ENCODE data around the gene KCNG2. TPM values are rescaled to one million over a fixed set of nuclear protein-coding genes. Genes with fewer than 3 reads are reported as not detected.
A peak's percentile ranks its signal among the peaks of the same experiment; 100 is the strongest.

KCNG2 gene
- total and polyA plus RNA-seq, 2 of the 8 experiments (the other 6 are each of a cell fraction or from before 2014, with no cell fraction given): 0.19 to 0.74 TPM

DNA sequence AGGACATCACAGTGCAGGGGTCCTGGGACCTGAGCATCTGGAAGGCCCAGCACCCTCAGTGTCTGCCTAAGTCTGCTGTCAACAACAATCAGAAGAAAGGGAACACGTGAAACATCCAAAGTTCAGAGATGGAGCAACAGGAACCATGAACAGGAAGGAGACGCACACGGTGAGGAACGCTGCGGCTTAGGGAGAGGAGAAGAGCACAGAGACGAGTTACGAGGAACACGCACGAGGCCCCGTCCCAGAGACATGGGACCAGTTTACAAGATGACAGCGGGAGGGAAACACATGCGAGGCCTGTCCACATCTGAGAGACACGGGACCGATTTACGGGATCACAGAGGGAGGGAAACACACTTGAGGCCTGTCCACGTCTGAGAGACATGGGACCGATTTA lies 2.9 kb upstream of the KCNG2 start:
- H3K27me3 ChIP-seq (replicated peaks in 1 of 4; ENCODE audit: control insufficient read depth in 3 of 4, extremely low read depth in 1 of 4, insufficient read depth in 3 of 4, low read length in 3 of 4): peaks cover 22 to 44% (median 38%) of the 10 kb centered on the region in 4 experiments
- FAIRE-seq (no peak), DNase-seq (ENCODE audit: low read depth in 1 of 2, low spot score in 2 of 2) (no peak)
- H2BK120ac ChIP-seq (replicated peaks; ENCODE audit: low read depth, low read length): no peak overlapping the region
- H3K79me1 ChIP-seq (ENCODE audit: low read depth, low read length): no peaks in the 10 kb centered on the region
- peaks cover 0 to 12% (median 5%) of the 10 kb centered on the region in 4 experiments; a peak in 5 of 7 replicates for H3K4me1 ChIP-seq (replicated peaks in 1 of 4; ENCODE audit: control insufficient read depth in 3 of 4, insufficient read depth in 4 of 4, low read length in 3 of 4)
- peak overlapping the region; percentile 9; the same call in 1 of the 2 replicates for H2BK12ac ChIP-seq (ENCODE audit: low read depth, low read length)
- no peak overlapping the region for H3K56ac ChIP-seq (replicated peaks; ENCODE audit: insufficient read length, low read depth, low read length)
- H3K36me3 ChIP-seq (ENCODE audit: control insufficient read depth in 2 of 4, insufficient read depth in 4 of 4, low read length in 3 of 4): no peaks in the 10 kb centered on the region
- peaks cover 8% of the 10 kb centered on the region; the same call in 1 of the 2 replicates for H3K23me2 ChIP-seq (ENCODE audit: low read depth, low read length)
- no peak overlapping the region for H3K9ac ChIP-seq (replicated peaks in 1 of 4; ENCODE audit: extremely low read depth in 1 of 4, low read depth in 3 of 4, low read length in 3 of 4)
- H2AK5ac ChIP-seq (ENCODE audit: low read depth, low read length): no peak overlapping the region; the same call in 1 of the 2 replicates
- no peak overlapping the region for H4K91ac ChIP-seq (replicated peaks; ENCODE audit: insufficient read length, low read length)
- no peak overlapping the region for H3K4me2 ChIP-seq (ENCODE audit: insufficient read depth in 1 of 2, low read depth in 2 of 2, low read length in 2 of 2)
- 0 out of 2 replicates have a peak overlapping the region, but pooled peaks have one; percentile 46 for H2BK15ac ChIP-seq (ENCODE audit: low read length)
- H3K18ac ChIP-seq (ENCODE audit: extremely low read depth, low read length): no peak overlapping the region
- H4K5ac ChIP-seq (ENCODE audit: insufficient read length, low read depth, low read length): no peak overlapping the region
- no peaks in the 10 kb centered on the region for H3K79me2 ChIP-seq (ENCODE audit: control insufficient read depth in 1 of 2, insufficient read depth in 2 of 2, low read length in 2 of 2)
- no peak overlapping the region for H4K8ac ChIP-seq (ENCODE audit: extremely low read depth, insufficient read depth, low read length)
- H2AFZ ChIP-seq (ENCODE audit: low read length): no peak overlapping the region
- no peak overlapping the region for H2BK20ac ChIP-seq (ENCODE audit: low read length)
- no peak overlapping the region for H3K23ac ChIP-seq (ENCODE audit: insufficient read length)
- peaks cover 1 to 4% of the 10 kb centered on the region in 2 experiments for H4K20me1 ChIP-seq (replicated peaks in 1 of 2; ENCODE audit: control insufficient read depth in 1 of 2, insufficient read depth in 2 of 2, low read length in 2 of 2)
- ChIA-PET CTCF (ENCODE audit: partially characterized antibody) (no interaction called here), POLR2A (ENCODE audit: partially characterized antibody) (no interaction called here)
- no peak overlapping the region for H3K4ac ChIP-seq (replicated peaks; ENCODE audit: insufficient read length, low read depth, low read length)
- H3K14ac ChIP-seq (ENCODE audit: insufficient read length): no peak overlapping the region
- H2BK5ac ChIP-seq (ENCODE audit: low read depth, low read length): no peak overlapping the region; the same call in 1 of the 2 replicates
- no peak overlapping the region for H3K4me3 ChIP-seq (ENCODE audit: extremely low read depth in 1 of 4, insufficient read depth in 2 of 4, low read depth in 3 of 4, low read length in 4 of 4)
- 89% methylated on average over 13 of the region's 17 CpGs; no CpG with 5 or more reads in 1 of the 2 experiments for WGBS, 2 experiments (ENCODE audit: extremely low coverage in 1 of 2, insufficient coverage in 1 of 2, insufficient read length in 1 of 2, insufficient replicate concordance in 2 of 2, low coverage in 1 of 2, low lambda C conversion rate in 2 of 2, missing lambda C conversion rate in 1 of 2)
- no peak overlapping the region for H3K27ac ChIP-seq (ENCODE audit: low read depth, low read length)
- no peaks in the 10 kb centered on the region for H3K9me3 ChIP-seq (ENCODE audit: insufficient read depth in 2 of 2, low read depth in 1 of 2, low read length in 1 of 2)
- TF ChIP-seq KDM1A (IDR thresholded peaks at IDR 0.05; ENCODE audit: borderline replicate concordance, low read length) (no peak), BACH1 (IDR thresholded peaks at IDR 0.05; ENCODE audit: low read length) (no peak), HDAC2 (IDR thresholded peaks at IDR 0.05; ENCODE audit: borderline replicate concordance in 1 of 2, low read depth in 2 of 2, low read length in 2 of 2) (no peak), SP1 (IDR thresholded peaks at IDR 0.05; ENCODE audit: low read depth, low read length) (no peak), SP4 (IDR thresholded peaks at IDR 0.05; ENCODE audit: low read length) (no peak), BRCA1 (IDR thresholded peaks at IDR 0.05; ENCODE audit: low read depth, low read length) (no peak), YY1 (IDR thresholded peaks at IDR 0.05; ENCODE audit: low read depth, low read length) (no peak), SIN3A (conservative IDR thresholded peaks at IDR 0.05 in 1 of 2, IDR thresholded peaks at IDR 0.05 in 1 of 2; ENCODE audit: low read depth in 1 of 2, low read length in 2 of 2) (no peak), CTBP2 (IDR thresholded peaks at IDR 0.05; ENCODE audit: borderline replicate concordance, insufficient read depth, insufficient read length, low read length) (no peak), CREB1 (IDR thresholded peaks at IDR 0.05) (no peak), TEAD4 (IDR thresholded peaks at IDR 0.05; ENCODE audit: low read depth, low read length) (no peak), GABPA (IDR thresholded peaks at IDR 0.05; ENCODE audit: borderline replicate concordance, insufficient read depth, low read length) (no peak)
- TF ChIP-seq, protein P1, sequence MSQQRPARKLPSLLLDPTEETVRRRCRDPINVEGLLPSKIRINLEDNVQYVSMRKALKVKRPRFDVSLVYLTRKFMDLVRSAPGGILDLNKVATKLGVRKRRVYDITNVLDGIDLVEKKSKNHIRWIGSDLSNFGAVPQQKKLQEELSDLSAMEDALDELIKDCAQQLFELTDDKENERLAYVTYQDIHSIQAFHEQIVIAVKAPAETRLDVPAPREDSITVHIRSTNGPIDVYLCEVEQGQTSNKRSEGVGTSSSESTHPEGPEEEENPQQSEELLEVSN (IDR thresholded peaks at IDR 0.05): no peak

Data from H1 (cell line).